Measurements from ENCODE around the gene SLC9B1.

SLC9B1 gene, protein sequence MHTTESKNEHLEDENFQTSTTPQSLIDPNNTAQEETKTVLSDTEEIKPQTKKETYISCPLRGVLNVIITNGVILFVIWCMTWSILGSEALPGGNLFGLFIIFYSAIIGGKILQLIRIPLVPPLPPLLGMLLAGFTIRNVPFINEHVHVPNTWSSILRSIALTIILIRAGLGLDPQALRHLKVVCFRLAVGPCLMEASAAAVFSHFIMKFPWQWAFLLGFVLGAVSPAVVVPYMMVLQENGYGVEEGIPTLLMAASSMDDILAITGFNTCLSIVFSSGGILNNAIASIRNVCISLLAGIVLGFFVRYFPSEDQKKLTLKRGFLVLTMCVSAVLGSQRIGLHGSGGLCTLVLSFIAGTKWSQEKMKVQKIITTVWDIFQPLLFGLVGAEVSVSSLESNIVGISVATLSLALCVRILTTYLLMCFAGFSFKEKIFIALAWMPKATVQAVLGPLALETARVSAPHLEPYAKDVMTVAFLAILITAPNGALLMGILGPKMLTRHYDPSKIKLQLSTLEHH

DNA sequence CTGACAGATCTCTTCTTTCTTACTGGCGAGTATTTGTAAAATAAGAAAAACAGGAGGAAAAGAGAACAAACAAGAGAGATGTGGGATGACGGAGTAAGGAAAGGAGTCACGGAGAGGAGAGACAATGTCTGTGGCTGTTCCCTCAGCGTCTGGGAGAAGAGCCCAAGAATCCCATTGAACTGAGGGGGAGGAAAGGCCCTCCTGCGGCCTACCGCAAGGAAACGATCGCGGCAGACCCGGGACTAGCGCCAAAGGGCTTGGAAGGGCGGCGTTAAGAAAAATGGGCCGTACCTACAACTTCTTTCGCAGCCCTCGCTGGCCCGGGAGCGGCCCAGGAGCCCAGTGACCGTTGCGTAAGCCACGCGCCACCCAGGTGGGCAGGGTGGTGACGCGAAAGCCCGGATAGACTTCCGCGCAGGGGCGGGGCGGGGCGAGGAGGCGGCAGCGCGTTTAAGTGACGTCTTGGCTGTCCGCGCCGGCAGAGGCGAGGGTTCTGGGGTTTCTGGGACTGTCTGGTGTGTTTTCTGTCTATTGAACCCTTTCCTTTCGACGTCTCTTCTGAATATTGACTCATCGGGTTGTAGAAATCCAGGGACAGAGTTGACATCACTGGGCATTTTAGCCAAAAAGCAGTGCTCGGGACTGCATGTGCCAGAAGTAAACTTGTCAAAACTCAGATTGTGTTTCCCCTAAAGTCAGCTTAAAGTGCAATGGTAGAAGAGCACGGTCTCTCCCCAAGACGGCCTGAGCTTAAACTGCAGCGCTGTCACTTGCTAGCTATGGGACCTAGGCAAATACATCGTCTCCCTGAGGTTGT is at the start of gene SLC9B1:
SLC9B1 (minus strand) TSS at position 398 of the 817 bp plus-strand sequence. CDS start 27,994 bp downstream, outside the sequence.
- peak; percentile 90 for DNase-seq

DNA sequence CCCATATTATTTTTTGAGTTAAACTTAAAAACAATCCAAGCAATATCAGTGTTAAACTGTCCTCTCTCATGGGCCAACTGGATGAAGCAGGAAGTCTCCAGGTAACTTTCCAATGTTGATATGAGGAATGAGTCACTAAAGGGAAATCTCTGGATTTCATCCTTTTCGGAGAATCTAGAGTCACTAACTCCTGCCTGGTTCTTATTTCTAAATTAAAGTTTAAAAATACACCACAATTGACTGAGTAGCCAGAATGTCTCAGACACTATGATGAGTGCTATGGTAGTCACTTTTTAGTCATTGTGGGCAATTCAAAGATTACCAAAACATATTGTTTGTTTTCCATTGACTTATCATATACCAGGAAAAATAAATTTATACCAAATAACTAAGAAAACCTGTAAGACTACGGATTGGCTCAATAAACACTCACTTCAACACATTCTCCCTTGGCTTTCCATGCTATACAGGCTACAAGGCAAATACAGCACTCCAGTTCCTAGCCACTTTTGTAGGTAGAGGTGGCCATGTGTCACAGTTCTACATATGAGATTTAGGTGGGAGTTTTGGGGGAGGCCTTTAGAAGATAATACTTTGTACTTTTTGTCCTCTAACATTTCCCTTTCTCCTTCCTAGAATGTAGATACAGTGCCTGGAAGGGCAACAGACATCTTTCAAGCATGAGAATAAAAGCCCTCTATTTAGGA is 48.5 kb upstream of the SLC9B1 start:
- DNase-seq: no peak

DNA sequence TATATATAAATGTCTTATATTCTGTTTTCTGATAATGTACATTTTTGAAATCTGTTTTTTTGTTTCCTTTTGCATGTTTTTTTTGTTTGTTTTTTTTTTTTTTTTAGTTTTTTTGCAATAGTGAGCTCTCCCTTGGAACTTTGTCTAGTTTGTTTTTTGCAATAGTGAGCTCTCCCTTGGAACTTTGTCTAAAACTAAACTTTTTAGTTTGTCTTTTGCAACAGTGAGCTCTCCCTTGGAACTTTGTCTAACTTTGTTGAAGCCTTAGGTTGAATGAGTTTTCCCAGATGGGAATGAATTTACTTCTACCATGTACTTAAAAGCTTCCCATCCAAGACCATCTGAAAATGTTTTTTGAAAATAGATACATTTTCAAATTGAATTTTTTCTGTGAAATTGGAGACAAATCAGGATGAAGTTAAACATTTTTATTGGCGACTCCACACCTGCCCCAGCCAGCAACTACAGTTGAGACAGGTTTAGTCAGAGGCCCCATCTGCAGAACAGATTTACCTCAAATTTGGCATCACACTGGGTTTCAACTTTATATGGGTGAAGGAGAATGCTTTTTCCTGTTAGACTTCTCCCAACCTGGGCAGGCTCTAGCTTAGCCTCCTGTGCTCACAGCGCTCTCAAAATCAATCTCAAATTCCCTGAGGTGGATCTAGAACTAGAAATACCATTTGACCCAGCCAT is 41.1 kb upstream of the SLC9B1 start:
- no peak for DNase-seq

DNA sequence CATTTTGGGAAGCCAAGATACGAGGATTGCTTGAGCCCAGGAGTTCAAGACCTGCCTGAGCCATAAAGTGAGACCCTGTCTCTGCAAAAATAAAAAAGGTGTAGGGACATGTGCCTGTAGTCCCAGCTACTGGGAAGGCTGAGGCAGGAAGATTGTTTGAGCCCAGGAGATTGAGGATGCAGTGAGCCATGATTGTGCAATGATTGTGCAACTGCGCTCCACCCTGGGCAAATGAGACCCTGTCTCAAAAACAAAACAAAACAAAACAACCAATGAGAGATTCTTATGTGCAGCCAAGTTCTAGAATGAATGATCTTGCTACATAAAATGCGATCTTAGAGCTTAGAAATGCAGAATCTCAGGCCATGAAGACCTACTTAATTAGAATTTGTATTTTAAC is 34.5 kb upstream of the SLC9B1 start:
- no peak for DNase-seq

DNA sequence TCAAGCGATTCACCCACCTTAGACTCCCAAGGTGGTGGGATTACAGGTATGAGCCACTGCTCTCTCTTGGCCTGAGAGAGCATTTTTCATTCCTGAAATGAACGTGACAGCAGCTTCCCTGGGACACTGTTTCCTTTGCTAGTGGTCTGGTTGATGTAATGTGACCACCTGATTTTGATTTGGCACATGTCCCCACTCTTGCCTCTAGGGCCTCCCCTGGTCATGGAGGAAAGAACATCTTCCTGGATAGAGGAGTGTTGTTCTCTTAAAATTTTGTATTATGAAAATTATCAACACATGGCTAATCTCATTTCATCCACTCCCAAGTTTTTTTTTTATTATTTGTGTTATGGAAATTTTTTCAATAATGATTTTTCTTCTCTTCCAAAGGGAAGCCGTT is 33.3 kb upstream of the SLC9B1 start:
- no peak for DNase-seq

DNA sequence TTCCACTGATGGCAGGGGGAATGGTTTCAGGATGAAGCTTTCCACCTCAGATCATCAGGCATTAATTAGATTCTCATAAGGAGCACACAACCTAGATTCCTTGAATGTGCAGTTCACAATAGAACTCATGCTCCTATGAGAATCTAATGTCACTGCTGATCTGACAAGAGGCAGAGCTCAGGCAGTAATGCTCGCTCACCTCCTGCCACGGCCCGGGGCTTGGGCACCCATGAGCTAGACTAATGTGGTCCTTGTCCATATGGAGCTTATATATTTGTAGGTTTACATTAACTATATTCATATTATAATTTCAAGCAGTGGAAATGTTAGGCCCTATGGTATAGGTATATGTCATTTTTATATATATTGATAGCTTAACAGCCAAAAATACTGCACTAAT is 32.6 kb upstream of the SLC9B1 start:
- no peak for DNase-seq

DNA sequence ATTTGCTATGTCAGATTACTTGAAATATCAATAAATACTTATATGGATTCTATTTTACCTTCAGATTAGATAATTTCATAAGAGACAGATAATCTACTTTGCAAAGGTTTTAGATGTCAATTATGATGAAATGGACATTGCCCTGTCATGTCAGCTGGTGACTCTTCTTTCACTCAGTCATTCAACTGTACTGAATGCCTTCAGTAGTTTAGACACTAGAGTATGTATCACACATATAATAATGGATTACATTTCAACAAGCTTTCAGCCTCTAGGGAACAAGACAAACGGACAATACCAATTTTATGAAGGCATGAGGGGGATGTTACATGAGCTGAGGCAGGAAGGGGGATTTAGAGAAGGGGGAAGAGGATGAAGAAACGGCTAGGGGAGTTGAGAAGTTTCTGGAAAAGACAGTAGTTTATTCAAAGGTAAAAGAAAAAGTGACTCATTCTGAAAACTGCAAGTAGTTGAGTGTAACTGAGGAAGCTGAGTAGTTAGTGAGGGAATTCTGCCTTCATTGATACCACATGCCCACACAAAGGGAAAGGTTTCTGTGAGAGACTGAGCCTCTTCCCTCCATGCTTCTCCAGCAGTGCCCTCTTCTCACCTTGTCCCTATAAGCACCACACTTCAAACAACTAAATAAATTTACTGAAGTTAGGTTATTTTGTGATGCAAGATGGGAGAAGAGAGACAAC is 31.4 kb upstream of the SLC9B1 start:
- no peak for DNase-seq

DNA sequence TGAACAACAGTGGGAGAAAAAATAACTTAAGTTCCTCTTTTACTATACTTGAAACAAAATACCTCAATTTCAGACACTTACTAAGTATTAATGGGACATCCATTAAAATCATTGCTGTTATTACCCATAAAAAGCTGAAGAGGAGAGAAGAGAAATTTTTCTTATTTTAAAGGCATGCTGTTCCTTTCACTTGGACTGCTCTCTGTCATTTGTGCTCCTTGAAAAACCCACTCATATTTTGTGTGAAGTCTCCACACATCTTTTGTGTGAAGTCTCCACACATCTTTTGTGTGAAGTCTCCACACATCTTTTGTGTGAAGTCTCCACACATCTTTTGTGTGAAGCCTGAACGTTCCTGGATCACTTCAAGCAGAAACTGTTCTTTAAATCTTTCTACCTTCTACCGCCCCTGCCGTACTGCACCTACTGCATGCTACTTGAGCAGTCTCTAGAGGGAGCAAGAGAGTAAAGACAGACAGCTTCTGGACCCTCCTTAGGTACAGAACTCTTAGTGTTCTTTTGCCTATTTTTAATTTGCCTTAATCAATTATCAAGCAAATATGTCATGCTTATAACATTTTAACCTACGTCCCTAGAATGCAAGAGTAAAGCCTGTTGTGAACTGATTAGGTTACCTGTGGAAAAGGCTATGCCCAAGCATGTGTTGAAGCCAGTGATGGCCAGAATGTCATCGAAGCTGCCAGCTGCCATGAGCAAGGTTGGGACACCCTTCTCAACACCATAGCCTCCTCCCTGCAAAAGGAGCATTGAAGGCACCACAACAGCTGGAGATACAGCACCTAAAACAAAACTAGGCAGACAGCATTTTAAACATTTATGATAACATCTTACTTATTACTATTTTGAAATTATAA is 27.1 kb upstream of the SLC9B1 start:
- DNase-seq: no peak

DNA sequence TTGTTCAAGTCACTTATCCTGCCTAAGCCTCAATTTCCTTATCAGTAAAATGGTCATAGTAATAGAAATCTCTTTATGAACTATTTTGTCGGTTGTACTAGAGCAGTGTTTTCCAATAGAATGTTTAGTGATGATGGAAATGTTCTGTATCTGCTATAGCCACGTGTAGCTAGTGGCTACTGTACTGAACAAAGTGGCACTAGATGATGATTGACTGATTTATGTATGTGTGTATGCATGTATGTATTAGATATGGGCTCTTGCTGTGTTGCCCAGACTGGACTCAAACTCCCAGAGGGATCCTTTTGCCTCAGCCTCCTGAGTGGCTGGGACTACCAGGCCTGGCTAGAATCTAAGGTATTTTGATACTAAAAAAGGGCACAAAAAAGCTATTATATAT is 24.7 kb upstream of the SLC9B1 start:
- no peak for DNase-seq

DNA sequence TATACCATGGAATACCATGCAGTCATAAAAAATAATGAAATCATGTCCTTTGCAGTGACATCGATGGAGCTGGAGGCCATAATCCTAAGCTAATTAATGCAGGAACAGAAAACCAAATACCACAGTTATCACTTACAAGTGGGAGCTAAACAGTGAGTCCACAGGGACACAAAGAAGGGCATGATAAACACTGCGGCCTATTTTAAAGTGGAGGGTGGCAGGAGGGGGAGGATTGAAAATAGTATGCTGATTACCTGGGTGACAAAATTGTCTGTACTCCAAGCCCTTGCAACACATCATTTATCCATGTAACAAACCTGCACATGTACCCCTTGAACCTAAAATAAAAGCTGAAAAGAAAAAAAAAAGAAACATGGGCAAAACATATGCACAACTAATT is 16.7 kb upstream of the SLC9B1 start:
- no peak for DNase-seq

DNA sequence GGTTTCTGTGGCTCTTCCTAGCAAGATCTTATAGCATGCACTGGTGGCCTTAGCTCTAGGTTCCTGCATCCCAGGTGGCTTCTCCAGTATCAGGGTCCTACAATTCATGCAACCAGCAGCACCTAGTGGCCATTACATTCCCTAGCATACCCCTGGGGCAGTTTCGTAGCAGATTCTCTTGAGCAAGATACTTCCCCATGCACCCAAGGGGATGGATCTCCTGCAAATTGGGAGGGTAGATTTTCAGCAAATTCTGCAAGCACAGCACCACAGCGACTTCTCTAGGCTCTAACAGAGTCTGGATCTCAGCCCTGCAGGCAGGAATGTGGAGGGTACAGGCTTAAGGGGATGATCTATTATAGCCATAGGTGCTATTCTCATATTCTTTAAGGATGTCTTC is 13.1 kb upstream of the SLC9B1 start:
- no peak for DNase-seq

DNA sequence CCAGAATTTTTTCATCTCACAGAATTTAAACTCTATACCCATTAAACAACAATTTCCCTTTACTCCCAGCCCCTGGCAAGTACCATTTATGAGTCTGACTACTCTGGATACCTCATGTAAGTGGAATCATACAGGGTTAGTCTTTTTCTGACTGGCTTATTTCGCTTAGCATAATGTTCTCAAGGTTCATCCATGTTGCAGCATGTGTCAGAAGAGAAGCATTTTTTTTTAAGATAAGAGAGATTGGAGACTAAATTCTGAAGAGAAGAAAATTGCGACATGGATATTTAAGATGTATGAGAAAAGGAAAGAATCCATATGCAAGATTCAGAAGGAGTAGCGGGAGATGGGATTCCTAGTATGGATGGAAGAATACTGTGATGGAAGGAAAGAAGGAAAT is 11.3 kb upstream of the SLC9B1 start:
- DNase-seq: no peak

DNA sequence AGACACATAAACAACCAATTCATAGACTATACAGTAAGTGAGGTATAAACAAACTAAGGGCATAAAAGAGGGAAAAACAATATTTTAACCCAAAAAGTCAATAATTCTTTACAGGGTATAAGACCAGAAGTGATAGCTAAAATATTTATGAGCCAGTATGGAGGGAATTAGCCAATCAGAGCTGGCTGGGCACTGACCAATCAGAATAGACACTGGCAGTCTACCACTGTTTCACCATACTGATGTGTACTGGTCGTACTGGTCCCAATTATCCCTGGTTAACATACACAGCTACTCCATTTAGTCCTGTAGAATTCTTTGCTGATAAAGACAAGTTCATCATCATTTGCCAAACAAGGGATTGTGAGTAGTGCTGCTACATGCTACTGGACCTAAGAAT is 9.8 kb upstream of the SLC9B1 start:
- no peak for DNase-seq

DNA sequence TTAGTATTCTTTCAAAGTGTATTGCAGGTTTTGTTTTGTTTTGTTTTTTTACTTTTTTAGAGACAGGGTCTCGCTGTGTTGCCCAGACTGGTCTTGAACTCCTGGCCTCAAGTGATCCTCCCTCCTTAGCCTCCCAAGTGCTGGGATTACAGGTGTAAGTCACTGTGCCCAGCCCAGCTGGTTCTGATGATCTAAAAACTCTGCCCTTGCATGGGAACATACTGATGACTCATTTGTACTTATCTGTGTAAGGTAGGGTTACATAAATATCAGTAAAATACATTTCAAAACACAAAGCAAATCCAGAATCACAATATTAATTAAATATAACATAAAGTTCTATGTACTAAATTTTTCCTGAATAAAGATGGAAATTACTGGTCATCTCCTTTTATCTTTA is 7.4 kb upstream of the SLC9B1 start:
- no peak for DNase-seq

DNA sequence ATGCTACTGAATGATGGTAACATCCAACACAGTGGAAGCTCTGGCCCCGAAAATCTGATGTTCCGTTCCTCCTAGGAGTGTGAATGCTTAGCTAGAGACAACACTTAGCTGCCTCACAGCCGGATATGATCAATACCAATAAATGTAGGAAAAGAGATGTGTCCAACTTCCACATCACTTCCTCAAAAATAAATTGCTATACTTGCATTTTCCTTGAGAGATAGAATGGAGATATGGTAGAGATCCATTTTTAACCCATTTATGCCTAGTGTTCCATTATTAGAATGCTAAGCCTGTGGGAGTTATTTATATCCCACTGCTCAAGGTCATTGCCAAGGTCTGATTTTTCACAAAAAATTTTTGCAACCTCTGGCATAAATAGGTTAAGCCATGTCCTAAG is 5.5 kb upstream of the SLC9B1 start:
- DNase-seq: no peak

DNA sequence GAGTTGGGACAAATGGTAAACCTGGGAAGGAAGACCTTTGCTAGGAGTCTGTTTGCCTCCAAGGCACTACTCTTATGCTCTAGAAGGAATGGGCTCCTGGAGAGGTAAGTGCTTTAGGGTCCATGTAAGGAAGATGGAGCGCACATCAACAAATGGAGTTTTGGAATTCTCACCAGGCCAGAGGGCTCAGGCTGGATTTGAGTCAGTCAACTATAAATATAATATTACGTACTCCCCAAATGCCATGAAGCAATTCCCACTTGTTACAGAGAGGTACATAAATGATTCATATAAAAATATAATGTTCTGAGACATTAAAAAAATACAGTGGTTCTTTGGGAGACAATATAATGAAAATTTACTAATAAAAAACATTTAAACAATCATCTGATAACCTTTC is 1.6 kb upstream of the SLC9B1 start:
- no peak for DNase-seq

DNA sequence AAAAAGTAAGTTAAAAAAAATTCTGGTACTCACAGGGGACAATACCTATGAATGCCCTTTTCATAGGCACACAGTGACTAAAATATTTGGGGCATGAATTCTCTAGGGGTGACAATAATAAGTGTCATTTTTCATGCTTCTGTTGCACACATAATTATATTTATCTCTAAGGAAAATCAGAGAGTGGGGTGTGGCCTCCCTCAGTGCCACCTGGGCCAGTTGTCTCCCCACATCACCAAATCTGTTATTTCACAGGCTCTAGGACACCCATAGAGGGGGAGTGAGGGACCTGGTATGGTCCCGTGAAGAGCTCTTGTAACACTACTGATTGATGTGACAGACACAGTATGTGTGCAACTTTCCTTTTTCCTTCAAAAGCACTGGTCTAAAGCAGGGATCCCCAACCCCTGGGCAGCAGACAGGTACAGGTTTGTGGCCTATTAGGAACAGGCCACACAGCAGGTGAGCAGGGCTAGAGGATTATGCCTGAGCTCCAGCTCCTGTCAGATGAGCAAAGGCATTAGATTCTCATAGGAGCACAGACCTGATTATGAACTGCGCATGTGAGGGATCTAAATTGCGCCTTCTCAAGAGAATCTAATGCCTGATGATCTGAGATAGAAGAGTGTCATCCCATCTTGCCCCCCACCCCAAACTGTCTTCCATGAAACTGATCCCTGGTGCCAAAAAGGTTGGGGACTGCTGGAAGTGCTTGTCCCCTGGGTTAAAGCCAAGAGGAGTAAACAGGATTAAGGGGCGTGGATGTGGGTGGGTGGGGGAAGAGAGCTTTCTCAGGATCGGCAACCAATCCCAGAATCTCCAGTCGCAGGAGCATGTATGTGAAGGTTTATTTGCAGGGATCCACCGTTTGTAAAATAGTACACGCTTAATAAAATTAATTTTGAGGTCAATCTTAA is 856 bp downstream of the SLC9B1 start:
- DNase-seq: no peak

DNA sequence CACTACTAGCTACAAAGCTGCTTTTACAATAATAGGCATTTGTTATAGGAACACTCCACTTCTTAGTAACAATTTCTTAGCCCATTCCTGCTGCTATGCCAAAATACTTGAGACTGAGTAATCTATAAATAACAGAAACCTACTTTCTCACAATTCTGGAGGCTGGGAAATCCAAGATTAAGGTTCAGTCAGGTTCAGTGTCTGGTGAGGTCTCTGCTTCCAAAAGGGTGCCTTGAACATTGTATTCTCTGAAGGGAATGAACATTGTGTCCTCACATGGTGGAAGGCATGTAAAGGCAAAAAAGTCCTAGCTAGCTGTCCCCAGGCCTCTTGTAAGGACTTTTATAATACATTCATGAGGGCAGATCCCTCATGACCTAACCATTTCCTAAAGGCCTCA is 7.0 kb downstream of the SLC9B1 start:
- no peak for DNase-seq

DNA sequence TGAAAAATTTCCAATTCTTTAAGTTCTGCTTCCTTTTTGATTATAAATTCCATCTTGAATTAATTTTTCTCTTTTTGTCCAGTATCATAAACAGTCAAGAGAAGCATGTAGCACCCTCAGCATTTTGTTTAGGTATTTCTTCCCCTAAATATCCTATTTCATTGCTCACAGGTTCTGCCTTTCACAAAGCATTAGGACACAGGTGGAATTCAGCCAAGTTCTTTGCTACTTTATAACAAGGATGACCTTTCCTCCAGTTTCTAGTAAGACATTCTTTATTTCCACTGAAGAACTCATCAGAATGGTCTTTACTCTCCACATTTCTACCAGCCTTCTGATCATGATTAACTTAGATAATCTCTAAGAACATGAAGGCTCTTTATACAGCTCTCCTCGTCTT is 7.4 kb downstream of the SLC9B1 start:
- no peak for DNase-seq

Data from stimulated activated naive CD4-positive, alpha-beta T cell treated with Interleukin-2 at 50 U/mL for 16 hours (primary cell).